ENCODE data around the gene PRKAB2.
"Not testable (repeated sequence)": the region's sequence is repeated elsewhere in the genome, so short reads cannot be mapped to it uniquely, and the experiment has no call there.

PRKAB2 gene

GRCh38 chr1:147157116-147157515 lies 15.2 kb downstream of the PRKAB2 start:
- not testable (repeated sequence) for H3K4me3 Mint-ChIP-seq, H3K9me3 Mint-ChIP-seq, H3K27ac Mint-ChIP-seq, H3K27me3 Mint-ChIP-seq, ATAC-seq, DNase-seq, H3K4me1 Mint-ChIP-seq
- H3K36me3 Mint-ChIP-seq (ENCODE audit: low read depth) = peaks cover 25% of the 10 kb centered on the region

- no peak for ATAC-seq
- Mint-ChIP-seq H3K27me3 (no peaks in the 10 kb centered on the region), H3K27ac (no peak overlapping the region), H3K4me3 (no peak overlapping the region), H3K36me3 (ENCODE audit: low read depth) (peaks cover 25% of the 10 kb centered on the region), H3K4me1 (no peaks in the 10 kb centered on the region), H3K9me3 (no peaks in the 10 kb centered on the region)
- no peak for DNase-seq
Observed at GRCh38 chr1:147156642-147157041, 15.6 kb downstream of the PRKAB2 start.

- ATAC-seq = no peak
- no peak overlapping the region for H3K27ac Mint-ChIP-seq
- no peaks in the 10 kb centered on the region for H3K27me3 Mint-ChIP-seq
- no peaks in the 10 kb centered on the region for H3K4me1 Mint-ChIP-seq
- H3K4me3 Mint-ChIP-seq = no peak overlapping the region
- no peaks in the 10 kb centered on the region for H3K9me3 Mint-ChIP-seq
- no peak for DNase-seq
- H3K36me3 Mint-ChIP-seq (ENCODE audit: low read depth) = peaks cover 14% of the 10 kb centered on the region
Observed at GRCh38 chr1:147152772-147153171, 19.5 kb downstream of the PRKAB2 start.

GRCh38 chr1:147151244-147151643 lies 21.0 kb downstream of the PRKAB2 start:
- Mint-ChIP-seq H3K4me3 (no peak overlapping the region), H3K27ac (no peak overlapping the region), H3K36me3 (ENCODE audit: low read depth) (peaks cover 6% of the 10 kb centered on the region), H3K27me3 (no peaks in the 10 kb centered on the region), H3K9me3 (no peaks in the 10 kb centered on the region), H3K4me1 (no peaks in the 10 kb centered on the region)
- DNase-seq (no peak), ATAC-seq (no peak)

GRCh38 chr1:147142886-147143285 lies 29.4 kb downstream of the PRKAB2 start:
- H3K27me3 Mint-ChIP-seq = peaks cover 29% of the 10 kb centered on the region
- no peaks in the 10 kb centered on the region for H3K4me1 Mint-ChIP-seq
- no peaks in the 10 kb centered on the region for H3K36me3 Mint-ChIP-seq (ENCODE audit: low read depth)
- DNase-seq (no peak), ATAC-seq (no peak)
- no peak overlapping the region for H3K4me3 Mint-ChIP-seq
- no peaks in the 10 kb centered on the region for H3K9me3 Mint-ChIP-seq
- H3K27ac Mint-ChIP-seq = no peak overlapping the region

- peaks cover 20% of the 10 kb centered on the region for H3K27me3 Mint-ChIP-seq
- not testable (repeated sequence) for H3K27ac Mint-ChIP-seq; H3K4me1 Mint-ChIP-seq; H3K36me3 Mint-ChIP-seq (ENCODE audit: low read depth); DNase-seq; H3K9me3 Mint-ChIP-seq; ATAC-seq; H3K4me3 Mint-ChIP-seq
Observed at GRCh38 chr1:147130721-147131120, 41.5 kb downstream of the PRKAB2 start.

- DNase-seq = no peak
- peaks cover 23% of the 10 kb centered on the region for H3K27me3 Mint-ChIP-seq
- no peak overlapping the region for H3K4me3 Mint-ChIP-seq
- no peaks in the 10 kb centered on the region for H3K9me3 Mint-ChIP-seq
- no peak for ATAC-seq
- no peaks in the 10 kb centered on the region for H3K4me1 Mint-ChIP-seq
- no peaks in the 10 kb centered on the region for H3K36me3 Mint-ChIP-seq (ENCODE audit: low read depth)
- H3K27ac Mint-ChIP-seq = no peak overlapping the region
Observed at GRCh38 chr1:147129116-147129873, 43.0 kb downstream of the PRKAB2 start.

GRCh38 chr1:147124266-147124665 lies 48.0 kb downstream of the PRKAB2 start:
- ATAC-seq (no peak), DNase-seq (no peak)
- no peaks in the 10 kb centered on the region for H3K4me1 Mint-ChIP-seq
- peaks cover 21% of the 10 kb centered on the region for H3K27me3 Mint-ChIP-seq
- no peaks in the 10 kb centered on the region for H3K36me3 Mint-ChIP-seq (ENCODE audit: low read depth)
- H3K27ac Mint-ChIP-seq = no peak overlapping the region
- H3K4me3 Mint-ChIP-seq = no peak overlapping the region
- H3K9me3 Mint-ChIP-seq = no peaks in the 10 kb centered on the region

- Mint-ChIP-seq H3K36me3 (ENCODE audit: low read depth) (no peaks in the 10 kb centered on the region), H3K9me3 (no peaks in the 10 kb centered on the region)
Observed at GRCh38 chr1:147117109-147117508, 55.2 kb downstream of the PRKAB2 start.

GRCh38 chr1:147115496-147115895 lies 56.8 kb downstream of the PRKAB2 start:
- H3K27me3 Mint-ChIP-seq = peaks cover 15% of the 10 kb centered on the region
- no peaks in the 10 kb centered on the region for H3K36me3 Mint-ChIP-seq (ENCODE audit: low read depth)
- no peak for DNase-seq
- no peaks in the 10 kb centered on the region for H3K4me1 Mint-ChIP-seq
- ATAC-seq = no peak
- H3K27ac Mint-ChIP-seq = no peak overlapping the region
- H3K4me3 Mint-ChIP-seq = no peak overlapping the region
- no peaks in the 10 kb centered on the region for H3K9me3 Mint-ChIP-seq

More at GRCh38 chr1:147117109-147117508, 55.2 kb downstream of the PRKAB2 start:
- no peak overlapping the region for H3K4me3 Mint-ChIP-seq
- no peak for DNase-seq
- peaks cover 20% of the 10 kb centered on the region for H3K27me3 Mint-ChIP-seq
- H3K27ac Mint-ChIP-seq = no peak overlapping the region
- H3K4me1 Mint-ChIP-seq = no peaks in the 10 kb centered on the region
- ATAC-seq = no peak

GRCh38 chr1:147115079-147115478 lies 57.2 kb downstream of the PRKAB2 start:
- H3K4me1 Mint-ChIP-seq; H3K9me3 Mint-ChIP-seq; DNase-seq; H3K36me3 Mint-ChIP-seq (ENCODE audit: low read depth); H3K4me3 Mint-ChIP-seq; ATAC-seq; H3K27ac Mint-ChIP-seq: not testable (repeated sequence)
- H3K27me3 Mint-ChIP-seq = peaks cover 15% of the 10 kb centered on the region

- not testable (repeated sequence) for H3K9me3 Mint-ChIP-seq; DNase-seq; H3K27ac Mint-ChIP-seq; ATAC-seq; H3K4me3 Mint-ChIP-seq; H3K4me1 Mint-ChIP-seq; H3K36me3 Mint-ChIP-seq (ENCODE audit: low read depth)
- H3K27me3 Mint-ChIP-seq = peaks cover 17% of the 10 kb centered on the region
Observed at GRCh38 chr1:147114353-147114752, 57.9 kb downstream of the PRKAB2 start.

GRCh38 chr1:147111381-147112130 lies 60.7 kb downstream of the PRKAB2 start:
- no peak for DNase-seq
- no peaks in the 10 kb centered on the region for H3K36me3 Mint-ChIP-seq (ENCODE audit: low read depth)
- H3K4me3 Mint-ChIP-seq = no peak overlapping the region
- no peak for ATAC-seq
- H3K27me3 Mint-ChIP-seq = peaks cover 14% of the 10 kb centered on the region
- no peak overlapping the region for H3K27ac Mint-ChIP-seq
- no peaks in the 10 kb centered on the region for H3K9me3 Mint-ChIP-seq
- H3K4me1 Mint-ChIP-seq = no peaks in the 10 kb centered on the region

GRCh38 chr1:147110872-147111271 lies 61.4 kb downstream of the PRKAB2 start:
- Mint-ChIP-seq H3K27me3 (peaks cover 16% of the 10 kb centered on the region), H3K4me1 (no peaks in the 10 kb centered on the region), H3K36me3 (ENCODE audit: low read depth) (no peaks in the 10 kb centered on the region), H3K4me3 (no peak overlapping the region), H3K27ac (no peak overlapping the region), H3K9me3 (no peaks in the 10 kb centered on the region)
- no peak for DNase-seq
- ATAC-seq = no peak

- Mint-ChIP-seq H3K36me3 (ENCODE audit: low read depth) (no peaks in the 10 kb centered on the region), H3K4me3 (no peak overlapping the region), H3K4me1 (no peaks in the 10 kb centered on the region), H3K9me3 (no peaks in the 10 kb centered on the region), H3K27me3 (peaks cover 17% of the 10 kb centered on the region), H3K27ac (no peak overlapping the region)
- DNase-seq = no peak
- ATAC-seq = no peak
Observed at GRCh38 chr1:147110434-147110833, 61.8 kb downstream of the PRKAB2 start.

All from activated naive CD8-positive, alpha-beta T cell treated with anti-CD3 and anti-CD28 coated beads, Interleukin-2, amount 50 U/mL, for 24 hours (primary cell).